ENCODE measurements around the gene MED29.

The MED29 gene

DNA sequence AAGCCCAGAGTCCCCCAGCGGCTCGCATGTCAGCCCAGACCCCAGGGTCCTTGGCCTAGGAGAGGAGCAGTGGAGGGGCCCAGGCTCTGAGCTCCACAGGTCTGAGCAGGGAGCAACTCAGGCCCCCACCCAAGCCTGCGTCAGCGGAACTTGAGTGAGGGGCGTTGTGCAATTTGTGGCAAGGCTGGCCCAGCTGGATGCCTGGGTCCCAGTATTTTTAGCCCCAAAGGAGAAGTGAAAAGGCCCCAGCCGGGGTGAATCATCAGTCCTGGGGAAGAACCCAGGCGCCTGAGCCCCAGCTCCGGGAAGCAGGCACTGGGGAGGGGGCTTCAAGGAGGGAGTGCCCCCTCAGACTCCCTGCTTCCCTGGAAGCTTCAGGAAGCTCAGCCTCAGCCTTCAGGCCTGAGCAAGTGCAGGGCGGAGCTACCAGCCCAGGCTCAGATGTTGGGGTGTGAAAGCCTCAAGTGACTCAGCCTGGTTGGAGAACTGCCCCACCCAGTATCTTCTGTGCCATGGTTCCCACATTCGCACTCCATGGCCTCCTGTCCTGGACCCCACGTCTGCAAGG lies 7.2 kb downstream of the MED29 start:
- DNase-seq (ENCODE audit: low read depth, low spot score) = no peak

DNA sequence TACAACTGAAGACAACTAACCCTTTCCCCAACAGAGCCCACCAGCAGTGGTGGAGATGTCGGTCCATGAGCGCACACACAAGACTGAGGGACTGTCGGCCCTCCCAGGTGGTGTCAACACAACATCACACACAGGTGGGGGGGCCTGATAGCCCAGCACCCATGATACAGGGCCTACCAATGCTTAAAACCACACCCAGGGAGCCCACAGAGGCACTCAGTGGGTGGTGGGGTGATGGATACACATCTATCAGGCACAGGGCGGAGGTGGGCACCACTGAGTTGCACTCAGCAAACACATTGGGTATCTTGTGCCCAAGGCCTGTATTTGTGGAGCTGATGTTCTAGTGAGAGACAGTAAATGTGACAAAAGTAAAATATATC lies 8.5 kb downstream of the MED29 start:
- DNase-seq (ENCODE audit: low read depth, low spot score) = no peak

DNA sequence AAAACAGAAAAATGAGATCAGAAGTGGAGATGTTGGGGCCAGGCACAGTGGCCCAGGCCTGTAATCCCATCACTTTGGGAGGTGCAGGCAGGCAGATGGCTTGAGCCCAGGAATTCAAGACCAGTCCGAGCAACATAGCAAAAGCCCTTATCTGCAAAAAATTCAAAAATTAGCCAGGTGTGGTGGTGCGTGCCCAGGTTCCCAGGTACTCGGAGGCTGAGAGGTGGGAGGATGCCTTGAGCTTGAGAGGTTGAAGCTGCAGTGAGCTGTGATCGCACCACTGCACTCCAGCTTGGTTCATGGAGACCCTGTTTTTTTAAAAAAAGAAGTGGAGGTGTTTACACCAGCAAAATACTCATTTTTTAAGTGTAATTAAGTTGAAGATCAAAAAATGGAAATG lies 8.9 kb downstream of the MED29 start:
- no peak for DNase-seq (ENCODE audit: low read depth, low spot score)

- no peak for DNase-seq (ENCODE audit: low read depth, low spot score)
These were observed 9.9 kb downstream of the MED29 start for GRCh38 chr19:39401070-39401548.

DNA sequence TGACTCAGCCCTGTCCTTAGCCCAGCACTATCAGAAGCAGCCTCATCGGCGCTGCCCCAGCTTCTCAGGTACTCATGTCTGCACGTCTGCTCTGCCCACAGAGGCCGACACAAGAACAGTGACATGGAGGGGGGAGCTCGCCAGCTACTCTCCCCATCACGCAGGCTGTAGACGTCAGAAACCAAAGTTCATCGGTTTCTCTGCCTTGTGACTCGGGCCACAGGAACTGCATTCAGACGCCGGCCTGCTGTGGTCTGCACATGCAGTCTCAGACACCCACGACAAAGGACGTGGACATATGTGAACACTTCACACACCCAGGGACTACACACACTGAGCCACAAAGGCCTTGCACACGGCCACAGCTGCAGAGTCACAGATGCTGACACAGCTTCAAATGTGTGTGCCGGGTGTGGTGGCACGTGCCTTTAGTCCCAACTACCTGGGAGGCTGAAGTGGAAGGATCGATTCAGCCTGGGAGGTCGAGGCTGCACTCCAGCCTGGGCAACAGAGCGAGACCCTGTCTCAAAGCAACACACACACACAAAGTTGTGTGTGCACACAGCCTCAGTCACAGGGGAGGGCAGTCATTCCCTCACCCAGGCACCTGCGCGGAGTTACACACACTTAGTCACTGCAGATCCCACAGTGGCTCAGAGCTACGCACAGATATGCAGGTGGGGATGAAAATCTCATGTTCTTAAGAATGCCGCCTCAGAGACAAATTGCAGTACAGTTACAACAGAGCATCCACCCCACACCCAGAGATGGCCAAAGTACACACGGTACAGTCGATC lies 10.6 kb downstream of the MED29 start:
- no peak for DNase-seq (ENCODE audit: low read depth, low spot score)

GRCh38 chr19:39402346-39403300 lies 11.4 kb downstream of the MED29 start:
- DNase-seq (ENCODE audit: low read depth, low spot score) = no peak

GRCh38 chr19:39403331-39404312 lies 12.4 kb downstream of the MED29 start:
- no peak for DNase-seq (ENCODE audit: low read depth, low spot score)

DNA sequence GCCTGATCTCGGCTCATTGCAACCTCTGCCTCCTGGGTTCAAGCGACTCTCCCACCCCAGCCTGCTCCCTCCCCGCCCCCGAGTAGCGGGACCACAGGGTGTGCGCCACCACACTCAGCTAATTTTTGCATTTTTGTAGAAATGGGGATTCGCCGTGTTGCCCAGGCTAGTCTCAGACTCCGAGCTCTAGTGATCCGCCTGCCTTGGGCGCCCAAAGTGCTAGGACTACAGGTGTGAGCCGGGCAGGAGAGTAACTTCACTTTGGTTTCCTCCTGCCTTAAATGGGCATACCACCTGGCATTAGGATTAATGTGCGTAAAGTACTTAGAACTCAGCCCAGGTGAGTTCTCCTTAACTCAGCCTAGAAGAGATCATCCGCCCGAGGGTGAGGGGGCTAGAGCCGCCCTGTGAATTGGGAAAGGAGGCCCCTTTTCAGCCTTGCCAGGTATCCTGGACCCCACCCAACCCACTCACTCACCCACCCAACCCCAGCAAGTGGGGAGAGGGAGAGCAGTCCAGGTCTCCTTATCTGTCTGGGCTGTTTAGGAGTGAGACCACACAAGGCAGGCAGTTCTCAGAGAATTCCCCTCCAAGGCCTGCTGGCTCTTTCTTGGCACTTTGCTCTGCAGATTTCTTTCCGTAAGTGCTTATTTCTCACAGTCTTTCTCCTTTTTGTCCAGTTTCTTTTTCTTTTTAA lies 14.2 kb downstream of the MED29 start:
- DNase-seq (ENCODE audit: low read depth, low spot score) = no peak

DNA sequence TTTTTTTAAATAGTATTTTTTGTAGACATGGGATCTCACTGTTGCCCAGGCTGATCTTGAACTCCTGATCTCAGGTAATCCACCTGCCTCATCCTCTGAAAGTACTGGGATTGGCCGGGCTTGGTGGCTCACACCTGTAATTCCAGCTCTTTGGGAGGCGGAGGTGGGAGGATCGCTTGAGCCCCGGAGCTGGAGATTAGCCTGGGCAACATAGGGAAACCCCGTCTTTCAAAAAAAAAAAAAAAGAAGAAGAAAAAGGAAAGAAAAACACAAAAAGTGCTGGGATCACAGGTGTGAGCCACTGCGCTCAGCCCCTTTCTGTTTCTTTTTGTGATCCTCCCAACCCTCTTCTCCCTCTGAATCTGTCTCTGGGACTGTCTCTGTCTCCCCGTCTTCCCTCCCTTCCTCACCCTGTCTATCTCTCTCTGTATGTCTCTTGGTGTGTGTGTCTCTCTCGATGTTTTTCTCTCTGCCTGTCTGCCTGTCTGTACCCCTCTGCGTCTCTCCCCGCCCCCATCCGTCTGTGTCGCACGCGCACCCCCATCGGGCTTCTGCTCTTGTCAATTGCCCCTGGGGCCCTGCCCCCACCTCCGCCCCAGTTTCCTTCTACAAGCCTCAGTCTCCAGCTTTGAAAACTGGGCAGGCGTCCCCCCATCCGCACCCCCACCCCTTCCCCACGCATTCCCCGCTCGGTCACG lies 14.9 kb downstream of the MED29 start:
- DNase-seq (ENCODE audit: low read depth, low spot score) = no peak

GRCh38 chr19:39406656-39407409 lies 15.7 kb downstream of the MED29 start, which contains the start of gene ZFP36:
Gene ZFP36, plus strand, starts transcription at chr19:39406847. Its CDS starts 58 bp downstream, at chr19:39406905.
- no peak for DNase-seq (ENCODE audit: low read depth, low spot score)

GRCh38 chr19:39407410-39407659 lies 16.2 kb downstream of the MED29 start:
- no peak for DNase-seq (ENCODE audit: low read depth, low spot score)

DNA sequence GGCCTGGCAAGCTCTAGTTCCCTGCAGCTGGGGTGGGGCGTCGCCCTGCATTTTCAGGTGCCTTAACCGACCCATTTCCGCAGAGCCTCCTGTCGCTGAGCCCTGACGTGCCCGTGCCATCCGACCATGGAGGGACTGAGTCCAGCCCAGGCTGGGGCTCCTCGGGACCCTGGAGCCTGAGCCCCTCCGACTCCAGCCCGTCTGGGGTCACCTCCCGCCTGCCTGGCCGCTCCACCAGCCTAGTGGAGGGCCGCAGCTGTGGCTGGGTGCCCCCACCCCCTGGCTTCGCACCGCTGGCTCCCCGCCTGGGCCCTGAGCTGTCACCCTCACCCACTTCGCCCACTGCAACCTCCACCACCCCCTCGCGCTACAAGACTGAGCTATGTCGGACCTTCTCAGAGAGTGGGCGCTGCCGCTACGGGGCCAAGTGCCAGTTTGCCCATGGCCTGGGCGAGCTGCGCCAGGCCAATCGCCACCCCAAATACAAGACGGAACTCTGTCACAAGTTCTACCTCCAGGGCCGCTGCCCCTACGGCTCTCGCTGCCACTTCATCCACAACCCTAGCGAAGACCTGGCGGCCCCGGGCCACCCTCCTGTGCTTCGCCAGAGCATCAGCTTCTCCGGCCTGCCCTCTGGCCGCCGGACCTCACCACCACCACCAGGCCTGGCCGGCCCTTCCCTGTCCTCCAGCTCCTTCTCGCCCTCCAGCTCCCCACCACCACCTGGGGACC lies 16.6 kb downstream of the MED29 start:
- no peak for DNase-seq (ENCODE audit: low read depth, low spot score)

DNA sequence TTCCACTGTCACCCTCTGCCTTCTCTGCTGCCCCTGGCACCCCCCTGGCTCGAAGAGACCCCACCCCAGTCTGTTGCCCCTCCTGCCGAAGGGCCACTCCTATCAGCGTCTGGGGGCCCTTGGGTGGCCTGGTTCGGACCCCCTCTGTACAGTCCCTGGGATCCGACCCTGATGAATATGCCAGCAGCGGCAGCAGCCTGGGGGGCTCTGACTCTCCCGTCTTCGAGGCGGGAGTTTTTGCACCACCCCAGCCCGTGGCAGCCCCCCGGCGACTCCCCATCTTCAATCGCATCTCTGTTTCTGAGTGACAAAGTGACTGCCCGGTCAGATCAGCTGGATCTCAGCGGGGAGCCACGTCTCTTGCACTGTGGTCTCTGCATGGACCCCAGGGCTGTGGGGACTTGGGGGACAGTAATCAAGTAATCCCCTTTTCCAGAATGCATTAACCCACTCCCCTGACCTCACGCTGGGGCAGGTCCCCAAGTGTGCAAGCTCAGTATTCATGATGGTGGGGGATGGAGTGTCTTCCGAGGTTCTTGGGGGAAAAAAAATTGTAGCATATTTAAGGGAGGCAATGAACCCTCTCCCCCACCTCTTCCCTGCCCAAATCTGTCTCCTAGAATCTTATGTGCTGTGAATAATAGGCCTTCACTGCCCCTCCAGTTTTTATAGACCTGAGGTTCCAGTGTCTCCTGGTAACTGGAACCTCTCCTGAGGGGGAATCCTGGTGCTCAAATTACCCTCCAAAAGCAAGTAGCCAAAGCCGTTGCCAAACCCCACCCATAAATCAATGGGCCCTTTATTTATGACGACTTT lies 17.4 kb downstream of the MED29 start:
- no peak for DNase-seq (ENCODE audit: low read depth, low spot score)

GRCh38 chr19:39409208-39410016 lies 18.2 kb downstream of the MED29 start:
- DNase-seq (ENCODE audit: low read depth, low spot score) = no peak

GRCh38 chr19:39410017-39410830 lies 19.0 kb downstream of the MED29 start:
- no peak for DNase-seq (ENCODE audit: low read depth, low spot score)

DNA sequence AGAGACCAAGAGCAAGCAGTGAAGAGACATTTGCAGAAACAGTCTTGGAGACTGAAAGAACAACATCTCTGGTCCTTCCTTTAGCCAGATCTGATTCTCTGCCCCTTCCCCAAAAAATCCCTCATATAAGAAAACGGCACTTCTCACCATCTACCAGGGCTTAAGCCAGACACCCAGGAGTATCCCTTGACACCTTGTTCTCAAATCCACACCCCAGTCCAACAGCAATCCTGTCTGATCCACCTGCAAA lies 19.6 kb downstream of the MED29 start:
- no peak for DNase-seq (ENCODE audit: low read depth, low spot score)
